HG03280 (cell line): ENCODE measurements around the gene FBXO42.
A peak's percentile ranks its signal among the peaks of the same experiment; 100 is the strongest.

Experiments used
- ATAC-seq: cut with Tn5 transposase; IDR thresholded peaks from one replicate; pipeline ENCODE4 v1.9.1; 2021; ENCODE audit warnings: mild to moderate bottlenecking, moderate library complexity; ENCODE audit not compliant: unreplicated experiment

Gene FBXO42

DNA sequence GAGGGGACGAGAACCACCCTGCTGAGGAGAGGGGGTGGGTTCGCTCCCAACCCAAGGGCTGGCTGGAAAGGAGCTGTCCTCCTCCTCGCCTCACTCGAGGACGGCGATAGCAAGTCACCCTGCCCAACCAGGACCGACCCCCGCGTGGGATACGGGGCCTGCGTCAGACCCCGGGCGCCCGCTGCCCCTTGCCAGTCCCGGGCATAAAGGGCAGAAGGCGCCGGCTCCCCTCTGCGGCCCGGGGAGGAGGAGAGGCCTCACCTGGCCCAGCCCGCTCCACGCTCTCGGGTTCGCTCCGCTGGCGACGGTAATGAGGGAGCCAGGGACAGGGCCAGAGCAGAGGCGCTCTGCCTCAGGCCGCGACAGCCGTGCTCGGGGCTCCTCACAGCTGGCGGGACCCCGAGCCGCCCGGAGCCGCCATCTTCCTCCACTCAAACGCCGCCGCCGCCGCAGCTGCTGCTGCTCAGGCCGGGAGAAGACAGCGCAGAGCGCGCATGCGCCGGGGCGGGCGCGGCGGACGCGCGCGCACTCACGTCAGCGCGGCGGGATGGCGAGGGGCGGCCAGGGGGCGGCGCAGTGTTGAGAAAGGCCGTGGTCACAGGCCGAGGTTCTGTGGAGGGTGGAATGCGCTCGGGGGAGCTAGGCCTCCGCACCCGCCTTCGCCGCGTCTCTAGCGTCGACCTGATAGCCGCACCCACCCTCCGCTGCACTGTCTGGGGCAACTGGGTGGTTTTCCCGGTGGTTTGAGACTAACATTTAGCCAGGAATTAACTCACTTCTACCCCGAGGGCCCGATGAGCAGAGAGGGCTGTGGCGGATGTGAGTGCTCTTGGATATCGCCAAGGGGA lies at the start of gene FBXO42:
TSS of gene FBXO42 (minus strand) at position 487 of the 848 bp plus-strand sequence. CDS start 37,062 bp downstream, outside the sequence.
- ATAC-seq: peak; percentile 94

GRCh38 chr1:16398371-16398953 lies 46.2 kb upstream of the FBXO42 start:
- ATAC-seq: no peak

DNA sequence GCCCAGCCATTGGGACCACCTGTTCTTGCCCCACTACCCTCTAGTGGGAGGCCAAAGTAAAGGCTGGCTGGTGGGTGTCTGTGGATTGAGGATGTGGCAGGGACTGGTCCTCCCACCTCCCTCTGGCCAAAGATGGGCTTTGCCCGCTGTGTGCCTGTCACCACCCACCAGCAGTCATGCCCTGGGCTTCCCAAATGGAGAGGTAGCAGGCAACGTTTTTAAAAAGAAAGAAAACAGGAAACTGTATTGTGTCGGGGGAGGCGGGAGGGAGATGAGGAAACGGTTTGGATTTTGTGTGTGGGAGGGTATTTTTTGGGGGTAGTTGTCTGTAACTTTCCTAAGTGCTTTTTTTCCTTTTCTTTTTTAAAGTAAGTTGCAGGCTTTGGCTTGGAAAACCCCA lies 44.8 kb upstream of the FBXO42 start:
- no peak for ATAC-seq

DNA sequence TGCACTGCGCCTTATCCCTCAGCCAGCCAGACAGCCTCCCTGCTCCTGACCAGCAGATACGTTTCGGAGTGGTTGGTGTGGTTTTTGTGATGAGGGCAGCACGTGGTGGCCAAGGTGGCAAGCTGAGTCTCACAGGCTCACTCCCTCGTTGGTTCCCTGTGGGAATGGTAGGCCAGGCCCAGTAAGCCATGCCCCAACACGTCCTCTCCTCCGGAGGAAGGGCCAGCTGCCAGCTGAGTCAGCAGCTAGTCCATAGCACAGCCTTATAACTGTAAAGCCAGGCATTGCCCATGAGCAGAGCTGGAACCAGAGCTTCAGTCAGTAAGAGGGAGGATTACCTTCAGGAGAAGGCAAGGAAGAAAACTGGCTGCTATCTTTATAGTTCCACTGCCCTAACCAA lies 44.3 kb upstream of the FBXO42 start:
- no peak for ATAC-seq

DNA sequence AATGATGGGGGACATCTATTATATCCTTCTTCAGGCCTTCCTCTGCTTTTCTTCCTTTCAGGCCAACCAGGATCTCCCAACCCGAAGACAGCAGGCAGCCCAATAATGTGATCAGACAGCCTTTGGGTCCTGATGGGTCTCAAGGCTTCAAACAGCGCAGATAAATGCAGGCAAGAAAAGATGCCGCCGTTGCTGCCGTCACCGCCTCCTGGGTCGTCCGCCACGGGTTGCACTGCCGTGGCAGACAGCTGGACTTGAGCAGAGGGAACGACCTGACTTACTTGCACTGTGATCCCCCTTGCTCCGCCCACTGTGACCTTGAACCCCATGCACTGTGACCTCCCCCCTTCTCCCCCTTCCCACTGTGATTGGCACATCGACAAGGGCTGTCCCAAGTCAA lies 42.7 kb upstream of the FBXO42 start:
- no peak for ATAC-seq

- no peak for ATAC-seq
These were observed 41.6 kb upstream of the FBXO42 start for GRCh38 chr1:16393570-16394521.

DNA sequence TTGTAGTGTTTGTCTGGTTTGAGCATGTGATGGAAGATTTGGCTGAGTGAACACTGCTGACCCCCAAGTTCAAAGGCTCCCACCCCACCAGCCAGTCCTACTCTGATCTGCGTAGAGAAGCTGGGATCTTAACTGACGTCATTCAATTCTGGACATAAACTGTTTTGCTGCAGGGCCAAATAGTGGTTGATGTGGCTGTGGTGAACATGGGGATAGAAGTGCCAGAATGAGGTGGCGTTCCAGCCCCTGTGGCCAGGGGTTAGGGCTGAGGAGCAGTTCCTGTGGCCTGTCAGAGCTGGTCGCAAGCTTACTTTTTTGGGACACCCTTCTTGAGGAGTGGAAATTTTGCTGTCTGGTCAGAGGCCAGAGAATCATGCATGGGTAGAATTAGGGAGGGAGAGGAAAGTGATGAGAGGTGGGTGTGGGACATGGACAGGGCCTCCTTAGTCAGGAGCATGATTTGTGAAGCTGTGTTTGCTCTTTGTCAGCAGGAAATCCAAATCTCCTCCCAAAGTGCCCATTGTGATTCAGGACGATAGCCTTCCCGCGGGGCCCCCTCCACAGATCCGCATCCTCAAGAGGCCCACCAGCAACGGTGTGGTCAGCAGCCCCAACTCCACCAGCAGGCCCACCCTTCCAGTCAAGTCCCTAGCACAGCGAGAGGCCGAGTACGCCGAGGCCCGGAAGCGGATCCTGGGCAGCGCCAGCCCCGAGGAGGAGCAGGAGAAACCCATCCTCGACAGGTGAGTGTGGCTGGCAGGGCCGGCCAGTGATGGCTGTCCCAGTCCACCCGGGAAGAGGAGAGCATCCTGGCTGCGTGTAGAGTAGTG lies 40.7 kb upstream of the FBXO42 start:
- ATAC-seq: no peak

DNA sequence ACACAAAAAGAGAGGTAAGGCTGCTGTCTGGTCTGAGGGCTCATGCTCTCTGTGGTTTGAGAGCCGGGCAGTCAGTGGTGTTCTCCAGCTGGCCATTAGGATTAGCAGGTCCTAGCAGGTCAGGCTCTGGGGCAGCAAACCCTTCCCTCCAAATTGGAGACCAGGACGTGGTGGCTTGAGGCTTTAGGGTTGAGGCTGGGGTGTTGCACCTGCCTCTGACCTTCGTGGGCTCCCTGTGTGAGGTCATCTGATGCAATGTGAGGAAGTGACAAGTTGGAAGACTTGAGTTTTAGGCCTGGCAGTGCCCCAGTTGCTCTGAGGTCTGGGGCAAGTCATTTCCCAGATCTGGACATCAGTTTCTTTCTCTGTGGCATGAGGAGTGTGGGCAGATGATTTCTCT lies 39.1 kb upstream of the FBXO42 start:
- no peak for ATAC-seq

GRCh38 chr1:16387201-16388188 lies 35.2 kb upstream of the FBXO42 start:
- ATAC-seq: no peak

DNA sequence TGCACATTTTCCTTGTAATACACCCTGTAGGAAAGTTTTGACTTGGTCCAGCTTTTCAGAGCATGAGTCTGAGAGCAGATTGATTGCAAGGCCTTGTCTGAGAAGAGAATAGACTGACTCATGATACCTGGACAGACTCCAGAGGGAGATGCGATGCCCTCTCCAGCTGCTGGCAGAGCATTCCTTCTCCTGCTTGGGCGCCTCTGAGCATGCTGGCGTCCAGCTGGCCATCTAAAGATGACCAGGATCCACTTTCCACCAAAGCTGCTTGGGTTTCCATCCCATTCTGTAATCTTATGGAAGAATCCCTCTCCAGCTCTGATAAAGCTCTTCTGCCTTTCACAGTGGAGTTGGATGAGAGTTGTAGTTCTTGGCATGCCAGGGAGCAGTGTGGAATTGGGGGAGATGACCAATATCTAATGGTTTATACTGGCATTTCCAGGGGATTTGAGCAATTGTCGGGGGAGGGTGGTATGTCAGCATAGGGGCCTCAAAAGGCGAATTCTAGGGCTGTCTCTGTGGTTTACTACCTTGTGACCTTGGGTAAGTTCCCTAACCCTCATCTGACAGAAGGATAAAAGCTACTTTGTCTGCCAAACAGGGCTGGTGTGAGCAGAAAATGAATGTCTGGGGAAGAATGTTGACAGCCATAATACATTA lies 34.3 kb upstream of the FBXO42 start:
- no peak for ATAC-seq

DNA sequence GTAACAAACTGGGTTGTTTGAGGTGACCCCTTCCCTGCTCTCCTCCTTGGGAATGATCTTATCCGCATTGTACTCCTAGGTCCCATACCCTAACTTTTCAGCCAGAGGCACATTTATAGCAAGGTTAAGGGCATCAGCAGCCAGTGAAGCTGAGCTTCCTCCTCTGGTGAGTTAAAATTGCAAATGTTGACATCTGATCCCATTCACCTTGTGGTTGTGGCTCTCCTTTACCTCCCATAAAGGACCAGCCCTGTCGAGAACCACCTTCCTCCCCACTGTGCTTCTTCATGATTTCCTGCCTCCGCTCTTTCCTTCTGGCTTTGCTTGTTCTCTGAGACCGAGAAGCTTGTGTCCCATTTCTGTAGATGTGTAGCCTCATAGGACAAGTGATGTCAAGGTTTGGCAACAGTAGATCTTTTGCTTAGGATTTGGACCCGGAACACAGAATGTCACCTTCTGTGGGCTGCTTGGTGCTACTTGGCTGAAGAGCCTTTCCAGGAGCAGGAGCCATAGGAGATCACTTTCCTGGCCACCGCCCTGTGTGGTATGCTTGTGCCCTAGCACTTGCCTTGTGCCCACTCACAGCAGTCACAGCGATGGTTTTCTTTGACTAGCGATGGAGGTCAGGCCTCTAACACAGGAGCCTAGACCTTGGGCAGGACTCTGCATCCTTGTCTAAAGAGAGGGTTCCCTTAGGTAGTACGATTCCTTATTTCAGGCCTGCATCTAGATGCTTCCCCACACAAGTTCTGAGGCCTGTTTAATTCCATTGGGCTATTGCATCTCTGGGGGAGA lies 33.6 kb upstream of the FBXO42 start:
- ATAC-seq: no peak

DNA sequence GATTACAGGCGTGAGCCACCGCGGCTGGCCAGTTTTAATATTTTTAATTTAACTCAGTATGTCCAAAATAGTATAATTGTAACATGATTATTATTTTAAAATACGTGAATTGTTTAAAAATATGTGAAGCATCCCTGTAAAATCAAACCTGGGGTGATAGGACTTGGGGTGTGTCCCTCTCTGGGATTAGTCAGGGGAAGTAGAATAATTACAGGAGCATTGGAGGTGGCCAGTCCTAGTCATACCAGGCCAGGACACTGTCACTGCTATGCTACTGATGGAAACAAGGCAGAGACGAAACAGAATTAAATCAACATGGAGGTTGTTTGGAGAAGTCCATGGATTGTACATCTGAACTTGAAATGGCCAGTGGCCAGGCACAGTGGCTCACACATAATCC lies 31.6 kb upstream of the FBXO42 start:
- ATAC-seq: no peak

- no peak for ATAC-seq
These were observed 28.6 kb upstream of the FBXO42 start for GRCh38 chr1:16380868-16381267.

GRCh38 chr1:16378443-16378842 lies 26.2 kb upstream of the FBXO42 start:
- no peak for ATAC-seq

DNA sequence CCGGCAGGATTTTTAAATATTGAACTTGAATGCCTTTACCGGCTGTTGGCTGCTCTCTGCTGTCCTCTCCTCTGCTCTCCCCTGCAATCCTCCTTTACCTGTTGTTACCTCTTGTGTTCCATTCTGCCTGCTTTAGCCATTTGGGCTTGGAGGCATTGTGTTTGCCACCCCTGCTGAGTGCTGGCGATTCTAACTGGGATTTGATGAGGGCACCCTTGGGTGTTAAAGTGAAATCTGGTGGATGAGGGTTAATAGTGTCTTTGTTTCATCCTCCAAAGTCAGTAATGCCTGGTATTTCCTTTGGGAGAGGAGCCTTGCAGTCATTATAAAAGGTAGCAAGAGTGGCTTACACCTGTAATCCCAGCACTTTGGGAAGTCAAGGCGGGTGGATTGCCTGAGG lies 24.7 kb upstream of the FBXO42 start:
- ATAC-seq: no peak

GRCh38 chr1:16375521-16376340 lies 23.5 kb upstream of the FBXO42 start:
- ATAC-seq: no peak

GRCh38 chr1:16374266-16374665 lies 22.0 kb upstream of the FBXO42 start:
- no peak for ATAC-seq
